HG02840 (cell line): ENCODE data around the gene CCNJ.
A peak's percentile ranks its signal among the peaks of the same experiment; 100 is the strongest.

Experiments
- ATAC-seq: cut with Tn5 transposase; IDR thresholded peaks from one replicate; pipeline ENCODE4 v1.9.1; 2021; ENCODE audit warnings: mild to moderate bottlenecking, moderate library complexity, moderate number of reproducible peaks; ENCODE audit not compliant: unreplicated experiment, low FRiP score

The CCNJ gene

GRCh38 chr10:96049340-96049739 is 6.0 kb downstream of the CCNJ start:
- no peak for ATAC-seq

GRCh38 chr10:96053985-96054384 is 10.6 kb downstream of the CCNJ start:
- ATAC-seq, result no peak

- no peak for ATAC-seq
These were observed 13.4 kb downstream of the CCNJ start for GRCh38 chr10:96056787-96057186.

GRCh38 chr10:96061232-96061631 is 17.8 kb downstream of the CCNJ start:
- no peak for ATAC-seq

- ATAC-seq, result no peak
These were observed 29.3 kb downstream of the CCNJ start for GRCh38 chr10:96072674-96073073.

- ATAC-seq, result no peak
These were observed 30.3 kb downstream of the CCNJ start for GRCh38 chr10:96073722-96074121.

GRCh38 chr10:96074776-96075175 is 31.4 kb downstream of the CCNJ start:
- ATAC-seq, result no peak

GRCh38 chr10:96075977-96076376 is 32.6 kb downstream of the CCNJ start:
- no peak for ATAC-seq

- no peak for ATAC-seq
These were observed 33.8 kb downstream of the CCNJ start for GRCh38 chr10:96077156-96077555.

- no peak for ATAC-seq
These were observed 38.8 kb downstream of the CCNJ start for GRCh38 chr10:96082153-96082552.

- ATAC-seq, result no peak
These were observed 39.4 kb downstream of the CCNJ start for GRCh38 chr10:96082748-96083147.

- no peak for ATAC-seq
These were observed 45.7 kb downstream of the CCNJ start for GRCh38 chr10:96089116-96089515.

- ATAC-seq, result peak; percentile 81
These were observed 46.5 kb downstream of the CCNJ start for GRCh38 chr10:96089670-96090462.

GRCh38 chr10:96090463-96090800 is 47.0 kb downstream of the CCNJ start:
- ATAC-seq, result no peak

GRCh38 chr10:96092999-96093767 is 49.8 kb downstream of the CCNJ start:
- ATAC-seq, result no peak

- ATAC-seq, result no peak
These were observed 50.6 kb downstream of the CCNJ start for GRCh38 chr10:96093948-96094347.

- no peak for ATAC-seq
These were observed 53.6 kb downstream of the CCNJ start for GRCh38 chr10:96096958-96097357.

- ATAC-seq, result no peak
These were observed 54.5 kb downstream of the CCNJ start for GRCh38 chr10:96097865-96098264.

- ATAC-seq, result no peak
These were observed 64.2 kb downstream of the CCNJ start for GRCh38 chr10:96107623-96108038.
